Measurements from ENCODE around the gene CUBN.
"Not testable (repeated sequence)": the region's sequence is repeated elsewhere in the genome, so short reads cannot be mapped to it uniquely, and the experiment has no call there.

Gene CUBN

GRCh38 chr10:17141504-17142229 is 12.1 kb upstream of the CUBN start:
- DNase-seq = no peak

- DNase-seq = no peak
Observed at GRCh38 chr10:17140386-17140761, 10.8 kb upstream of the CUBN start.

- DNase-seq = no peak
Observed at GRCh38 chr10:17138460-17139042, 8.9 kb upstream of the CUBN start.

- no peak for DNase-seq
Observed at GRCh38 chr10:17134737-17135260, 5.2 kb upstream of the CUBN start.

DNA sequence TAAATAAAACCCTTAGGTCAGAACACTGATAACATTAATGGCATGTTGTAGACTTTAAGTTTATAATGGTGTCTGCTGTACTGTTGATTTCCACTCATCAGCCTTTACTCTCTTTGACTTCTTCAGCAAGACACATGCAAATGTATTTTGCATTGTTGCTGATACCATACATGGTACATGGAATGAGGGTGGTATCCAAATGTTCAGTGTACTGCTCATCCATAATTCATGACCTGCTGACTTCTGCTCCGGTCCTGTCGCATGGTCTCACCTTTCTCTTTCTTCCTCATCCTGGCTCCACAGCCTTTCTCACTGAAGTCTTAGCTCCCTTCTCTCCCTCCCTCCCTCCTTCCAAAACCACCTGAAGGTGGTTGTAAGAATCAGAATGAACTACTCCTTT is 4.7 kb upstream of the CUBN start:
- DNase-seq = no peak

DNA sequence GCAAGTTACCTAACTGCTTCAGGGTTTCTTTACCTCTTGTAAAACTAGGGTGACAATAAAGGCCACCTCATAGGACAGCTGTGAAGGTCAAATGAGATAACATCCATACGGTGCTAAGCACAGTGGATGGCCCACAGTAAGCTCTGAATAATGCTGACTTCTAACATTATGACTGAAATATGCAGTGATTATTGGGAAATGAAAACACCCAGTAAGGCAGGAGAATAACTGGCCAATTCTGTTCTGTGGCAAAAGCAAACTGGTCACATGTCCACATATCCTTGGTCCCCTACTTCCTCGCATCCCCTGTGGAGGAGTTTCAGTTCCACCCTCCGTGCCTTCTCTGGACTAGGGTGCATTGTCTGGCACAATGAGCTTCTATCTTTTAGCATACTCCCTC is 1.4 kb downstream of the CUBN start:
- no peak for DNase-seq

- DNase-seq = no peak
Observed at GRCh38 chr10:17126327-17126726, 3.3 kb downstream of the CUBN start.

GRCh38 chr10:17125206-17125893 is 4.3 kb downstream of the CUBN start:
- no peak for DNase-seq

- no peak for DNase-seq
Observed at GRCh38 chr10:17123961-17124360, 5.7 kb downstream of the CUBN start.

- DNase-seq = no peak
Observed at GRCh38 chr10:17122726-17123661, 6.6 kb downstream of the CUBN start.

DNA sequence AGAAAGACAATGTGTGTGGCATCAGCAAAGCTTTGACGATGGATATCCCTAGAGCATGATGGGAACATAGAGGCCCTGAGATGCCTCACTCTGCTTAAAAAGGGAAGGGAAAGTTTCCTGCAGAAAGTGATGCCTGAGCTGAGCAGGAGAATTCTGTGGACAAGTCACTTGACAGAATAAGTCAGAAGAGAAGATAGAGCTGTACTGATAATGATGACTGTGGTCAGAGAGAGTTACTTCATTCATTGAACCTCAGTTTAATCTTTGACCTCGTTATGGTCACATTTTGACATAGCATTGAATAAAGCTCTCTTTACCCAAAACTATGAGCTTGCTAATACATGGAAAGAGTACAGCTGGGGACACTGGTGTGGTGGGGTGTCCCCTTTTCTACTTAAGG is 7.6 kb downstream of the CUBN start:
- no peak for DNase-seq

DNA sequence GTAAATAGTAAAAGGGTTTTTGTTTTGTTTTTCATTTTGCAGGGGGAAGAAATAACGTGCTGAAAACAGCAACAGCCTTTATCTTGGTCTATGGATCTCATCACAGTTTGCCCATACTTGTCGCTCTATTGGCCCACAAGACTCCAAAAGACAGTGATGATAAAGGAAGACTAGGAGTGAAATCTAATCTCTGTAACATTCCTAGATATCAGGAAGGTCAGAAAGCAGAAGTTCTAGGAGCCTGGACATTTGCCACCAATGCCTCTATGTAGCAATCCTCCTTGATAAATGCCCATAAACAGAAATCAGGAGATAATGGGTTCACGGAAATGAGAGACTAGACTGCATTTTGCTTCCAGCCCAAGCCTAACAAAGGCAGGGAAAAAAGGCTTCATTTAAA is 8.9 kb downstream of the CUBN start:
- DNase-seq = no peak

DNA sequence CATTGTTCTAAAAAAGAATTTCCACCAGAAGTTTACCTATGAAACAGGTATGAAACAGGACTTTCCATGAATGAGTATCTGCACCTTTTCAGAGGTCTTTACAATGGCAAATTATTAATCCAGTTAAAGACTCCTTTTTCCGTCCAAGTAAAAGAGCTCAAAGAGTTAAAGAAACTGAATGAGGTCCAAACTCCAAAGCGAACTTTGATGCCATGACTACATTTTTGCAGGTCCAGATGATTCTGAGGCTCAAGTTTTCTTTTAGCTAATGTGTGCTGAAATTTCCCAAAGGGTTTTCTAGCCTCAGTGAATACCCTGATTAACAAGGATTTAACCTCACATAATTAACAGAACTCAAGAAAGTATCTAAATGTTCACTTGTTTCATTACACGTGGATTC is 9.8 kb downstream of the CUBN start:
- DNase-seq = no peak

GRCh38 chr10:17116193-17116592 is 13.4 kb downstream of the CUBN start:
- no peak for DNase-seq

- no peak for DNase-seq
Observed at GRCh38 chr10:17115683-17116082, 13.9 kb downstream of the CUBN start.

DNA sequence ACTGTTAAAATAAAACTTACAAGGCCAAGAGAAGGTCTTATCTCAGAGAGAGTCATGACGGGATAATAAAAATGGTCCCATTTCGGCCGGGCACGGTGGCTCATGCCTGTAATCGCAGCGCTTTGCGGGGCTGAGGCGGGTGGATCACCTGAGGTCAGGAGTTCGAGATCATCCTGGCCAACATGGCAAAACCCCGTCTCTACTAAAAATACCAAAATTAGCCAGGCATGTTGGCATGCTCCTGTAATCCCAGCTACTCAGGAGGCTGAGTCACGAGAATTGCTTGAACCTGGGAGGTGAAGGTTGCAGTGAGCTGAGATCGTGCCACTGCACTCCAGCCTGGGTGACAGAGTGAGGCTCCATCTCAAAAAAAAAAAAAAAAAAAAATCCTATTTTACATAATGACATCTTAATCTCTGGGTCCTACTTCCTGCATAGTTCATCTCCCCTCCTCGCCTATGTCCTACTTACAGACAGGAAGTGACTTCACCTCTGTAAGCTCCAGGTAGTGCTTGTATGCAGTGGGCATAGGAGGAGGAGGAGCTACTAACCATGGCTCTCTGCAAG is 14.7 kb downstream of the CUBN start:
- DNase-seq = not testable (repeated sequence)

GRCh38 chr10:17113889-17114540 is 15.6 kb downstream of the CUBN start:
- peak in 21 of 58 donors; percentile 1 to 44 (median 11) for DNase-seq

GRCh38 chr10:17113346-17113745 is 16.3 kb downstream of the CUBN start:
- DNase-seq = no peak

DNA sequence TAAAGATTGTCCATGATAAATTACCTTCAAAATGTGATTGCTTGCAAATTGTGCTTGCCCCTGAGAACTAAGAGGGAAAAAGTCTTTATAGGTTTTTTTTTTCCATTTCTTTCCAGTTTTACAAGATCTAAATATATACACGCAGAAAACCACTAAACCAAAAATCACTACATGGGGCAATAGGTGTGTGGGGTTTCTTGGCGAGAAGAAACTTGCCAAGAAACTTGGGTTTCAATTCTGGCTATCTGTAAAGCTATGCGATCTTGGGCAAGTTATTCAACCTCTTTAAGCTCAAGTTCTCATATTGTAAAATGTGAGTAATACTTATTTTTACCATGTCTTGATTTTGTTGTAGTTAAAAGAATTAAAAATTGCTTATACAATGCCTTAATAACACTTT is 17.0 kb downstream of the CUBN start:
- DNase-seq = no peak

DNA sequence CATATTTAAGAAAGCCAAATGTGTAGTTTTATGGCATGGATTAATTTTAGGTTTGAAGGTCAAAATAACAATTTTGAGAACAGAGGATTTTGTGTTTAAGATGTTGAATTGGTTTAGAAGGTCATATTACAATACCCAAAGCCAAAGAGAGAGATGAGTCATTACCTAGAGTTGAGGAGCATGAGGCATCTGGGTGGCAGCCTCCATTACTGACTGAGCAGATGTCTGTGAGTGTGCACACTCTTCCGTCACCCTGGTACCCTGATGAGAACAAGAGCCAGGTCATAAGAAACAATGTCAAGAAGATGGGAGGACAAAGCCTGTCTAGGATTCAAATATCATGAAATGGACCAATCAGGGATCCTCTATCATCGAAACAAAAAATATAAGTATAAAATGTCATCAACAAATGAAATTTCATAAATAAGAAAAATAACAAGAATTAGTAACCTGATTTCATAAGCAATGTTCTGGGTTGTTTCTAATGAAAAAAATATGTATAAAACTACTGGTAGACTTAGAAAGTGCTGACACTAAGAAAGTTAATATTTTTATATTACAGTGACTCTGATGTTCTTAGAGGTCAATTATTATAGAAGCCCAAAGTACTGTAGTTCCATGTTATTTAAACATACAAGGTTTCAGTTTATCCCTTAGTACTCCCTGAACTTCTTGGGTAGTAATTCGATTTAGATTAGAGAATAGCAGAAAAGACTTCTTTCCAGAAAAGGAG is 20.0 kb downstream of the CUBN start:
- no peak for DNase-seq

All from anterior cingulate cortex (tissue), 58 donors.